Lower lobe of right lung (tissue), 2 donors: ENCODE measurements around the gene PLK2. TPM values are rescaled to one million over a fixed set of nuclear protein-coding genes. Genes with fewer than 3 reads are reported as not detected.
A peak's percentile ranks its signal among the peaks of the same experiment; 100 is the strongest.

Experiments used
- ATAC-seq, 2 donors: fragments of 200-7000 bp; cut with Tn5 transposase; one replicate each; pipeline ENCODE4 v1.9.1; 2020 to 2022; ENCODE audit warnings: mild to moderate bottlenecking in 2 of 2, moderate library complexity in 2 of 2
- DNase-seq: peaks from one replicate; pipeline ENCODE4 v3.0.0-alpha.2; 2020
- H3K27ac ChIP-seq: fragments of 200-600 bp; one replicate; pipeline ENCODE4 v1.8.0; 2022
- H3K27me3 ChIP-seq: fragments of 200-600 bp; one replicate; pipeline ENCODE4 v1.8.0; 2022; ENCODE audit warnings: low read depth
- H3K36me3 ChIP-seq: fragments of 200-600 bp; one replicate; pipeline ENCODE4 v1.8.0; 2022; ENCODE audit warnings: mild to moderate bottlenecking
- H3K4me1 ChIP-seq: fragments of 200-600 bp; one replicate; pipeline ENCODE4 v1.8.0; 2022
- H3K4me3 ChIP-seq: fragments of 200-600 bp; one replicate; pipeline ENCODE4 v1.8.0; 2022; ENCODE audit warnings: mild to moderate bottlenecking
- H3K9me3 ChIP-seq: fragments of 200-600 bp; one replicate; pipeline ENCODE4 v1.8.0; 2022
- intact Hi-C: fragments of 100-400 bp; cut with DNase I; formaldehyde crosslinking; loops from one replicate; pipeline ENCODE4 v1.11.0; 2022
- total RNA-seq: library from RNA; stranded (reverse); fragmentation: NEBNext Ultra II Directional; extraction: Animal tissue kit (Norgen Biotek cat#: 25700); gene quantifications from one replicate; pipeline ENCODE4 v1.2.1, GENCODE V29; 2021
- TF ChIP-seq, protein P1 (sequence below): fragments of 200-600 bp; IDR thresholded peaks from one replicate; pipeline ENCODE4 v1.8.0; 2022; ENCODE audit warnings: antibody characterized with exemption, mild to moderate bottlenecking
- donor health status: DM: no; HTN: yes; CAD: no; lungs with severe emphysema.

PLK2 gene
- total RNA-seq, 1 donor from 2014 or later, result 37.5 TPM

GRCh38 chr5:58481066-58481676, 21.3 kb upstream of the PLK2 start:
- no peaks in the 10 kb centered on the region for H3K36me3 ChIP-seq
- TF ChIP-seq, protein P1, sequence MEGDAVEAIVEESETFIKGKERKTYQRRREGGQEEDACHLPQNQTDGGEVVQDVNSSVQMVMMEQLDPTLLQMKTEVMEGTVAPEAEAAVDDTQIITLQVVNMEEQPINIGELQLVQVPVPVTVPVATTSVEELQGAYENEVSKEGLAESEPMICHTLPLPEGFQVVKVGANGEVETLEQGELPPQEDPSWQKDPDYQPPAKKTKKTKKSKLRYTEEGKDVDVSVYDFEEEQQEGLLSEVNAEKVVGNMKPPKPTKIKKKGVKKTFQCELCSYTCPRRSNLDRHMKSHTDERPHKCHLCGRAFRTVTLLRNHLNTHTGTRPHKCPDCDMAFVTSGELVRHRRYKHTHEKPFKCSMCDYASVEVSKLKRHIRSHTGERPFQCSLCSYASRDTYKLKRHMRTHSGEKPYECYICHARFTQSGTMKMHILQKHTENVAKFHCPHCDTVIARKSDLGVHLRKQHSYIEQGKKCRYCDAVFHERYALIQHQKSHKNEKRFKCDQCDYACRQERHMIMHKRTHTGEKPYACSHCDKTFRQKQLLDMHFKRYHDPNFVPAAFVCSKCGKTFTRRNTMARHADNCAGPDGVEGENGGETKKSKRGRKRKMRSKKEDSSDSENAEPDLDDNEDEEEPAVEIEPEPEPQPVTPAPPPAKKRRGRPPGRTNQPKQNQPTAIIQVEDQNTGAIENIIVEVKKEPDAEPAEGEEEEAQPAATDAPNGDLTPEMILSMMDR, result no peak
- H3K4me1 ChIP-seq, result no peaks in the 10 kb centered on the region
- H3K27ac ChIP-seq, result no peak overlapping the region
- intact Hi-C loops, result no loop called here
- H3K9me3 ChIP-seq, result no peaks in the 10 kb centered on the region
- ATAC-seq (no peak), DNase-seq (no peak)
- no peak overlapping the region for H3K4me3 ChIP-seq
- H3K27me3 ChIP-seq, result no peaks in the 10 kb centered on the region

DNA sequence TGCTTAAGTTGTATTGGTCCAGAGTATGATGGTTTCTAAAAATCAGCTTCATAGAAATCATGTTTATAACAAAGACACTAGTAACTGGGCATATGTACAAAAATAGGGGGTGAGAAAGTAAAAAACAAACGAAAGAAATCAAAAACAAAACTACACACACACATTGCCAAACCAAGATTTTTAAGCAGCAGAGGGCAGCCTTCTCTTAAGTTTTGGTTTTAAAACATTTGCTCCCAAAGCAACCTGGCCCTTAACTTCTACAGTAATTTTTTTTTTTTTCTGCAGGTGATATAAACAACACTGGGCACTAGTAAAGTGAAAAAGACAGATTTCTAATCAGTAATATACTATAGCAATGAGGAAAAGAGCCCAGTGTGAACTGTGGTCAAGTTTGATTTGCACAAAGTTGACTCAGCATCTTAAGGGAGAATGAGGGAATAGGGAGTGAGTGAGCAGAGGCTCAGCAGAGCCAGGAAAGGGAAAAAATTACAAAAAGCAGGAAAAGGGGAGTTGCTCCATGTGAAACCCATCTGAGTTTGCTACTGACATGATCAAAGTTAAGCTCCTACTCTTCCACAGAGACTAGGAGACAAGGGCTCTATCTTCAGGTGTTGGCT, 18.0 kb upstream of the PLK2 start:
- DNase-seq (no peak), ATAC-seq (no peak)
- H3K36me3 ChIP-seq, result no peaks in the 10 kb centered on the region
- no peaks in the 10 kb centered on the region for H3K27me3 ChIP-seq
- no peak overlapping the region for H3K27ac ChIP-seq
- intact Hi-C loops, result no loop called here
- H3K4me3 ChIP-seq, result no peak overlapping the region
- TF ChIP-seq, protein P1, result no peak
- H3K9me3 ChIP-seq, result no peaks in the 10 kb centered on the region
- H3K4me1 ChIP-seq, result no peaks in the 10 kb centered on the region

DNA sequence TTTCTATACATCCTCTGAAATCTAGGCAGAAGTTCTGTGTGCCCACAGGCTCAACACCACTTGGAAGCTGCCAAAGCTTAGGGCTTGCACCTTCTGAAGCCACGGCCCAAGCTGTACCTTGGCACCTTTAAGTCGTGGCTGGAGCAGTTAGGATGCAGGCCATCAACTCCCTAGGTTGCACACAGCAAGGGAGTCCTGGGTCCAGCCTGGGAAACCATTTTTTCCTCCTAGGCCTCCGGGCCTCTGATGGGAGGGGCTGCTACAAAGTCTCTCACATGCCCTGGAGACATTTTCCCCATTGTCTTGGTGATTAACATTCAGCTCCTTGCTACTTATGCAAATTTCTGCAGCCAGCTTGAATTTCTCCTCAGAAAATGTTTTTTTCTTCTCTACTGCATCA, 15.5 kb upstream of the PLK2 start:
- H3K27me3 ChIP-seq, result no peaks in the 10 kb centered on the region
- TF ChIP-seq, protein P1, result no peak
- H3K4me3 ChIP-seq, result no peak overlapping the region
- H3K4me1 ChIP-seq, result no peaks in the 10 kb centered on the region
- no peaks in the 10 kb centered on the region for H3K36me3 ChIP-seq
- no peak overlapping the region for H3K27ac ChIP-seq
- DNase-seq (no peak), ATAC-seq (no peak)
- H3K9me3 ChIP-seq, result no peaks in the 10 kb centered on the region
- intact Hi-C loops, result no loop called here

GRCh38 chr5:58469896-58470295, 10.0 kb upstream of the PLK2 start:
- Histone ChIP-seq H3K36me3 (no peaks in the 10 kb centered on the region), H3K4me1 (no peaks in the 10 kb centered on the region), H3K27ac (no peak overlapping the region), H3K9me3 (no peaks in the 10 kb centered on the region), H3K27me3 (no peaks in the 10 kb centered on the region), H3K4me3 (no peak overlapping the region)
- no peak for ATAC-seq
- intact Hi-C loops, result loop anchor here (5.0 kb wide), 1 partner anchor 693 kb away; no protein-coding TSS in a partner anchor
- no peak for DNase-seq
- TF ChIP-seq, protein P1, result no peak

- H3K27ac ChIP-seq, result no peak overlapping the region
- intact Hi-C loops, result loop anchor here (5.0 kb wide), 1 partner anchor 690 kb away; no protein-coding TSS in a partner anchor
- peaks cover 7% of the 10 kb centered on the region for H3K4me1 ChIP-seq
- no peaks in the 10 kb centered on the region for H3K36me3 ChIP-seq
- H3K27me3 ChIP-seq, result no peaks in the 10 kb centered on the region
- no peak overlapping the region for H3K4me3 ChIP-seq
- no peak for DNase-seq
- no peaks in the 10 kb centered on the region for H3K9me3 ChIP-seq
- TF ChIP-seq, protein P1, result no peak
- ATAC-seq, result peak; percentile 58 to 62
These were observed 7.1 kb upstream of the PLK2 start for GRCh38 chr5:58466939-58467338.
